HepG2 (cell line): ENCODE results near the gene CSRP3. TPM values are rescaled to one million over a fixed set of nuclear protein-coding genes. Genes with fewer than 3 reads are reported as not detected.
A peak's percentile ranks its signal among the peaks of the same experiment; 100 is the strongest.

Experiments used
- ATAC-seq: fragments of 200-7000 bp; cut with Tn5 transposase; 3 replicates; pipeline ENCODE4 v1.9.1; 2020; ENCODE audit warnings: mild to moderate bottlenecking, moderate library complexity
- BruUV-seq: library from RNA; stranded (reverse); fragments of 400-500 nt; replicated peaks from 2 replicates; lab custom pipeline; 2021; lab: Mats Ljungman, UMichigan
- CTCF ChIA-PET: fragments of 300-600 bp; formaldehyde crosslinking; extraction: SDS; loops from one replicate; lab custom pipeline; 2021; ENCODE audit warnings: low total read pairs, inconsistent platforms, low intra/inter-chr PET ratio; lab: Yijun Ruan, JAX
- POLR2A ChIA-PET: fragments of 350-600 bp; sonication (Branson Sonifier 250); formaldehyde crosslinking; loops from one replicate; lab custom pipeline; 2020; ENCODE audit warnings: antibody characterized with exemption, inconsistent platforms; lab: Yijun Ruan, JAX
- DNase-seq: peaks from one replicate; pipeline ENCODE4 v3.0.0-alpha.2; 2015; ENCODE audit warnings: low spot score
- FAIRE-seq: peaks from 3 replicates; lab custom pipeline; 2011; peaks lifted over from hg19 to GRCh38; lab: Jason Lieb, UNC
- H2AFZ ChIP-seq: one replicate; pipeline ENCODE4 v1.6.1; 2011; ENCODE audit warnings: low read length, inconsistent platforms
- H3K27ac ChIP-seq: fragments of 300-600 bp; 3 replicates; pipeline ENCODE4 v1.8.0; 2011; ENCODE audit warnings: mixed run types, mild to moderate bottlenecking, mixed read lengths, low read length, inconsistent platforms; ENCODE audit not compliant: insufficient read depth; ENCODE audit errors: extremely low read length
- H3K27me3 ChIP-seq, 2 experiments: fragments of 200-600 bp in 1 of 2; 2 replicates in 1 of 2; 3 replicates in 1 of 2; pipeline versions ENCODE4 v1.6.0 to v1.8.0; 2011; ENCODE audit warnings: low read length in 2 of 2, mild to moderate bottlenecking in 2 of 2, moderate library complexity in 2 of 2, inconsistent platforms in 1 of 2; ENCODE audit not compliant: insufficient read depth in 2 of 2, control insufficient read depth in 1 of 2
- H3K36me3 ChIP-seq, 2 experiments: fragments of 200-600 bp in 1 of 2; replicated peaks in 1 of 2; 2 replicates in 1 of 2; 3 replicates in 1 of 2; pipeline versions ENCODE4 v1.5.1 to v1.8.0; 2011; ENCODE audit warnings: low read length in 2 of 2, inconsistent platforms in 1 of 2; ENCODE audit not compliant: insufficient read depth in 2 of 2, control insufficient read depth in 1 of 2
- H3K4me1 ChIP-seq: 2 replicates; pipeline ENCODE4 v1.5.1; 2012; ENCODE audit warnings: low read length, inconsistent platforms; ENCODE audit not compliant: insufficient read depth
- H3K4me2 ChIP-seq: 2 replicates; pipeline ENCODE4 v1.6.0; 2011; ENCODE audit warnings: low read depth, low read length, inconsistent platforms
- H3K4me3 ChIP-seq, 3 experiments: fragments of 200-600 bp in 1 of 3; sonication (generic), shearing (Covaris generic) in 1 of 3; replicated peaks in 1 of 3; 2 replicates each; pipeline ENCODE4 v1.5.1; 2011 to 2016; ENCODE audit warnings: low read length in 3 of 3, inconsistent platforms in 2 of 3, low read depth in 2 of 3, mild to moderate bottlenecking in 2 of 3, control low read depth in 1 of 3, mixed read lengths in 1 of 3; ENCODE audit not compliant: insufficient read depth in 1 of 3
- H3K79me2 ChIP-seq: one replicate; pipeline ENCODE4 v1.6.1; 2011; ENCODE audit warnings: low read length, inconsistent platforms; ENCODE audit not compliant: insufficient read depth
- H3K9ac ChIP-seq: 2 replicates; pipeline ENCODE4 v1.6.0; 2011; ENCODE audit warnings: mild to moderate bottlenecking, low read depth, low read length, inconsistent platforms; ENCODE audit not compliant: insufficient read depth
- H3K9me3 ChIP-seq: 2 replicates; pipeline ENCODE4 v1.5.1; 2012; ENCODE audit warnings: mild to moderate bottlenecking, low read length
- H4K20me1 ChIP-seq: 2 replicates; pipeline ENCODE4 v1.6.0; 2011; ENCODE audit warnings: inconsistent platforms, mild to moderate bottlenecking, low read length, moderate library complexity; ENCODE audit not compliant: insufficient read depth
- ATAD3A ChIP-seq: sonication (generic); formaldehyde crosslinking; IDR thresholded peaks from 2 replicates; pipeline ENCODE4 v1.4.0; 2020; ENCODE audit warnings: missing genetic modification reagents
- GFI1 ChIP-seq: sonication (generic); formaldehyde crosslinking; IDR thresholded peaks from 2 replicates; pipeline ENCODE4 v1.5.0; 2020; ENCODE audit warnings: missing genetic modification reagents, mild to moderate bottlenecking, borderline replicate concordance
- HMG20A ChIP-seq: IDR thresholded peaks from 2 replicates; pipeline ENCODE4 v1.6.1; 2016; ENCODE audit warnings: borderline replicate concordance
- MXI1 ChIP-seq: IDR thresholded peaks from 3 replicates; pipeline ENCODE4 v1.6.1; 2012; ENCODE audit warnings: low read depth, low read length, inconsistent platforms, borderline replicate concordance
- NR2C2 ChIP-seq: sonication (generic); formaldehyde crosslinking; IDR thresholded peaks from 2 replicates; pipeline ENCODE4 v1.4.0; 2020; ENCODE audit warnings: missing genetic modification reagents, mild to moderate bottlenecking, moderate library complexity, borderline replicate concordance
- POLR2G ChIP-seq: fragments of 200-400 bp; formaldehyde crosslinking; IDR thresholded peaks from 2 replicates; pipeline ENCODE4 v1.6.1; 2018; ENCODE audit warnings: mild to moderate bottlenecking, low read depth, low read length, moderate library complexity
- SNRNP70 ChIP-seq: fragments of 200-400 bp; formaldehyde crosslinking; IDR thresholded peaks from 2 replicates; pipeline ENCODE4 v1.6.1; 2017; ENCODE audit warnings: mild to moderate bottlenecking, low read depth, low read length, moderate library complexity
- SP2 ChIP-seq: sonication (generic); formaldehyde crosslinking; IDR thresholded peaks from 2 replicates; pipeline ENCODE4 v1.5.1; 2020; ENCODE audit warnings: mild to moderate bottlenecking, missing genetic modification reagents
- THAP11 ChIP-seq: IDR thresholded peaks from 2 replicates; pipeline ENCODE4 v1.6.1; 2016; ENCODE audit warnings: missing biosample characterization, missing genetic modification reagents
- THAP7 ChIP-seq: sonication (generic); formaldehyde crosslinking; IDR thresholded peaks from 2 replicates; pipeline ENCODE4 v1.8.1; 2023; ENCODE audit warnings: mild to moderate bottlenecking, missing genetic modification reagents
- XBP1 ChIP-seq: sonication (generic); formaldehyde crosslinking; IDR thresholded peaks from 2 replicates; pipeline ENCODE4 v1.5.0; 2020; ENCODE audit warnings: missing genetic modification reagents
- ZNF264 ChIP-seq: sonication (generic); formaldehyde crosslinking; IDR thresholded peaks from 2 replicates; pipeline ENCODE4 v1.4.0; 2020; ENCODE audit warnings: missing genetic modification reagents
- ZNF678 ChIP-seq: sonication (generic); formaldehyde crosslinking; IDR thresholded peaks from 2 replicates; pipeline ENCODE4 v1.4.0; 2020; ENCODE audit warnings: mild to moderate bottlenecking, missing genetic modification reagents
- ZNF709 ChIP-seq: sonication (generic); formaldehyde crosslinking; IDR thresholded peaks from 2 replicates; pipeline ENCODE4 v1.5.0; 2020; ENCODE audit warnings: mild to moderate bottlenecking, missing genetic modification reagents
- WGBS: methylation state at CpG from one replicate; pipeline ENCODE4 v1.1.6; 2017; ENCODE audit warnings: low lambda C conversion rate; 5-methylcytosine and 5-hydroxymethylcytosine counted together
- in situ Hi-C: cut with HindIII; loops from 2 replicates; pipeline ENCODE4 v1.10.0; 2017; ENCODE audit warnings: low pct_unique_long_range_greater_than_20kb; ENCODE audit not compliant: extremely low pct_ligation_motif_present
- intact Hi-C: fragments of 100-400 bp; cut with micrococcal nuclease; formaldehyde crosslinking; loops from one replicate; pipeline ENCODE4 v1.10.0; 2022; ENCODE audit not compliant: unreplicated experiment
- polyA plus RNA-seq, 8 experiments: library from polyadenylated mRNA; depleted of rRNA in 3 of 8; stranded (reverse) in 7 of 8; unstranded in 1 of 8; fragments of >200 nt; fragmentation: Illumina TruSeq in 4 of 8; extraction: Trizol in 4 of 8; gene quantifications; 2 replicates each; pipeline versions ENCODE4 v1.2.1 to v1.2.3, GENCODE V29; 2011 to 2016; ENCODE audit warnings: low read depth in 4 of 8, missing spikeins in 1 of 8, mixed read lengths in 1 of 8; ENCODE audit not compliant: insufficient read depth in 1 of 8
- total RNA-seq, 5 experiments: library from RNA; depleted of rRNA; stranded (reverse); fragments of >200 nt; fragmentation: Illumina TruSeq; extraction: Trizol; gene quantifications; 2 replicates each; pipeline ENCODE4 v1.2.3, GENCODE V29; 2016; ENCODE audit warnings: low read depth in 1 of 5

CSRP3 gene
- total and polyA plus RNA-seq, 2 of the 13 experiments (the other 11 are each of a cell fraction or from before 2014, with no cell fraction given) = not detected

GRCh38 chr11:19237381-19237780 lies 35.6 kb upstream of the CSRP3 start:
- Histone ChIP-seq H3K4me2 (peak overlapping the region; percentile 81; the same call in 1 of the 2 replicates), H4K20me1 (no peaks in the 10 kb centered on the region), H3K9ac (no peak overlapping the region), H3K4me3 (no peak overlapping the region), H3K36me3 (peaks cover 4 to 20% of the 10 kb centered on the region in 2 experiments), H3K27me3 (no peaks in the 10 kb centered on the region; a peak in 1 of 5 replicates), H3K9me3 (no peaks in the 10 kb centered on the region), H3K79me2 (peaks cover 9% of the 10 kb centered on the region), H3K27ac (no peak overlapping the region), H2AFZ (no peak overlapping the region), H3K4me1 (peaks cover 26% of the 10 kb centered on the region)
- no peak for DNase-seq
- in situ Hi-C loops (no loop called here), intact Hi-C loops (no loop called here)
- no TSS peak for BruUV-seq
- ChIA-PET CTCF (no interaction called here), POLR2A (no interaction called here)
- TF ChIP-seq ATAD3A (CRISPR knock-in tag) = no peak
- TF ChIP-seq THAP7 (CRISPR knock-in tag) = no peak
- no peak for ATAC-seq
- FAIRE-seq = no peak
- 93% methylated on average over 8 of the region's 8 CpGs for WGBS

GRCh38 chr11:19234231-19234817 lies 32.5 kb upstream of the CSRP3 start:
- 97% methylated on average over 5 of the region's 5 CpGs for WGBS
- peaks cover 4 to 24% of the 10 kb centered on the region in 2 experiments for H3K36me3 ChIP-seq
- peaks cover 5% of the 10 kb centered on the region for H3K79me2 ChIP-seq
- H3K9ac ChIP-seq = no peak overlapping the region
- no peak for DNase-seq
- H4K20me1 ChIP-seq = no peaks in the 10 kb centered on the region
- H3K9me3 ChIP-seq = no peaks in the 10 kb centered on the region
- H3K27ac ChIP-seq = no peak overlapping the region
- intact Hi-C loops (no loop called here), in situ Hi-C loops (no loop called here)
- ChIA-PET POLR2A (no interaction called here), CTCF (no interaction called here)
- H3K4me2 ChIP-seq = no peak overlapping the region
- no peak overlapping the region for H2AFZ ChIP-seq
- H3K4me1 ChIP-seq = peaks cover 24% of the 10 kb centered on the region
- FAIRE-seq = no peak
- no peaks in the 10 kb centered on the region; a peak in 1 of 5 replicates for H3K27me3 ChIP-seq
- H3K4me3 ChIP-seq = no peak overlapping the region
- BruUV-seq = no TSS peak
- no peak for ATAC-seq
- TF ChIP-seq SP2 (CRISPR knock-in tag) (no peak), ZNF264 (CRISPR knock-in tag) (no peak), ZNF678 (no peak), NR2C2 (CRISPR knock-in tag) (no peak), GFI1 (no peak), ZNF709 (CRISPR knock-in tag) (no peak), HMG20A (CRISPR knock-in tag) (no peak), XBP1 (CRISPR knock-in tag) (no peak), POLR2G (no peak), MXI1 (no peak), THAP11 (CRISPR knock-in tag) (no peak), SNRNP70 (no peak)
